GM10266 (cell line): Measurements from ENCODE around the gene APIP.

Experiments used
- DNase-seq: peaks from one replicate; pipeline ENCODE4 v3.0.0; 2012; ENCODE audit errors: extremely low spot score
- CTCF ChIP-seq: IDR thresholded peaks from 2 replicates; pipeline ENCODE4 v1.5.1; 2012; ENCODE audit warnings: mild to moderate bottlenecking, low read depth; ENCODE audit not compliant: control insufficient read depth, insufficient read depth; ENCODE audit errors: missing control alignments

Gene APIP

GRCh38 chr11:34856251-34856650, 59.9 kb downstream of the APIP start:
- no peak for DNase-seq
- no peak for TF ChIP-seq CTCF

GRCh38 chr11:34855754-34856095, 60.5 kb downstream of the APIP start:
- no peak for DNase-seq
- TF ChIP-seq CTCF: no peak

- DNase-seq: no peak
Observed at GRCh38 chr11:34855021-34855753, 61.0 kb downstream of the APIP start.

GRCh38 chr11:34851916-34852315, 64.3 kb downstream of the APIP start:
- no peak for DNase-seq
- TF ChIP-seq CTCF: no peak

More at GRCh38 chr11:34855021-34855753, 61.0 kb downstream of the APIP start:
- TF ChIP-seq CTCF: no peak

GRCh38 chr11:34850334-34850733, 65.8 kb downstream of the APIP start:
- no peak for DNase-seq
- TF ChIP-seq CTCF: no peak

GRCh38 chr11:34846467-34846866, 69.7 kb downstream of the APIP start:
- DNase-seq: no peak
- TF ChIP-seq CTCF: no peak

GRCh38 chr11:34844463-34845112, 71.6 kb downstream of the APIP start:
- no peak for TF ChIP-seq CTCF
- no peak for DNase-seq
